A375 (cell line): ENCODE data around the gene BRCC3. TPM values are rescaled to one million over a fixed set of nuclear protein-coding genes. Genes with fewer than 3 reads are reported as not detected.

Source experiments
- total RNA-seq: library from RNA; depleted of rRNA; stranded (reverse); fragments of >200 nt; shearing (Covaris generic); gene quantifications from 2 replicates; pipeline ENCODE4 v1.2.3, GENCODE V29; 2014; rRNA removed

The BRCC3 gene
- total RNA-seq = 9.4 and 11.3 TPM in 2 replicates

GRCh38 chrX:155070975-155071693, at the start of gene BRCC3, which contains the start of the genes CMC4 and MTCP1:
Gene BRCC3, plus strand, starts transcription at chrX:155071508. Its CDS starts 20 bp downstream, at chrX:155071528.
Gene CMC4, minus strand, starts transcription at chrX:155071136. Its CDS starts 7,113 bp downstream, at chrX:155064023.
Gene MTCP1, minus strand, starts transcription at chrX:155071136. Its CDS starts 5,126 bp downstream, at chrX:155066010.

GRCh38 chrX:155022585-155022984, 48.7 kb upstream of the BRCC3 start, which contains the start of gene F8:
Gene F8, minus strand, starts transcription at chrX:155022723. Its CDS starts 171 bp downstream, at chrX:155022552.

GRCh38 chrX:155026727-155027508, 44.4 kb upstream of the BRCC3 start, which contains the start of gene FUNDC2:
Gene FUNDC2, plus strand, starts transcription at chrX:155026844. Its CDS starts 95 bp downstream, at chrX:155026939.

Other genes with a start within 250 kb of the BRCC3 start
- gene SMIM9, start 236.8 kb upstream of the BRCC3 start, total RNA-seq = not detected in 2 replicates
- 4.0 and 4.6 TPM in 2 replicates for gene F8A1, start 185.2 kb upstream of the BRCC3 start, total RNA-seq
- 0.58 and 3.5 TPM in 2 replicates for gene F8, start 48.8 kb upstream of the BRCC3 start, total RNA-seq
- gene FUNDC2, start 44.7 kb upstream of the BRCC3 start, total RNA-seq = 45.8 and 49.8 TPM in 2 replicates
- gene CMC4, start 372 bp upstream of the BRCC3 start, total RNA-seq = 11.5 and 19.2 TPM in 2 replicates
- gene MTCP1, start 372 bp upstream of the BRCC3 start, total RNA-seq = 26.0 and 40.4 TPM in 2 replicates
- 59.0 and 61.8 TPM in 2 replicates for gene VBP1, start 145.0 kb downstream of the BRCC3 start, total RNA-seq
- 5.3 TPM in 2 replicates for gene RAB39B, start 193.0 kb downstream of the BRCC3 start, total RNA-seq